Neuronal stem cell (in vitro differentiated cells): ENCODE data around the gene TAF1B.
"Not testable (repeated sequence)": the region's sequence is repeated elsewhere in the genome, so short reads cannot be mapped to it uniquely, and the experiment has no call there.

Source experiments
- DNase-seq: peaks from one replicate; pipeline ENCODE4 v3.0.0-alpha.2; 2013; ENCODE audit warnings: low spot score
- H2AFZ ChIP-seq: one replicate; pipeline ENCODE4 v1.6.1; 2013; ENCODE audit warnings: mild to moderate bottlenecking, low read length, inconsistent platforms
- H2AK5ac ChIP-seq: 2 replicates; pipeline ENCODE4 v1.6.1; 2013; ENCODE audit warnings: low read depth, mild to moderate bottlenecking, inconsistent platforms, low read length, moderate library complexity, mixed read lengths
- H2BK120ac ChIP-seq: 2 replicates; pipeline ENCODE4 v1.6.1; 2013; ENCODE audit warnings: low read depth, mild to moderate bottlenecking, inconsistent platforms, low read length, moderate library complexity, mixed read lengths
- H2BK12ac ChIP-seq: one replicate; pipeline ENCODE4 v1.6.1; 2013; ENCODE audit warnings: low read length, inconsistent platforms
- H2BK15ac ChIP-seq: 2 replicates; pipeline ENCODE4 v1.6.1; 2013; ENCODE audit warnings: mild to moderate bottlenecking, low read length, inconsistent platforms, mixed read lengths
- H2BK5ac ChIP-seq: one replicate; pipeline ENCODE4 v1.6.1; 2013; ENCODE audit warnings: inconsistent platforms, mild to moderate bottlenecking, low read length, moderate library complexity
- H3K14ac ChIP-seq: one replicate; pipeline ENCODE4 v1.6.1; 2013; ENCODE audit warnings: low read length, inconsistent platforms
- H3K18ac ChIP-seq: 2 replicates; pipeline ENCODE4 v1.6.1; 2013; ENCODE audit warnings: low read length, inconsistent platforms
- H3K23ac ChIP-seq: 2 replicates; pipeline ENCODE4 v1.6.1; 2013; ENCODE audit warnings: low read depth, mild to moderate bottlenecking, mixed read lengths, low read length, inconsistent platforms; ENCODE audit not compliant: poor library complexity
- H3K27ac ChIP-seq: replicated peaks from 3 replicates; pipeline ENCODE4 v1.5.1; 2013; ENCODE audit warnings: low read length, inconsistent platforms
- H3K27me3 ChIP-seq, 3 experiments: 2 replicates each; pipeline ENCODE4 v1.6.1; 2013; ENCODE audit warnings: low read length in 3 of 3, mild to moderate bottlenecking in 2 of 3, inconsistent platforms in 1 of 3, low read depth in 1 of 3, mixed read lengths in 1 of 3, moderate library complexity in 1 of 3; ENCODE audit not compliant: control insufficient read depth in 3 of 3, insufficient read depth in 3 of 3
- H3K36me3 ChIP-seq, 2 donors: replicated peaks in 1 of 2; 2 replicates each; pipeline ENCODE4 v1.6.1; 2013; ENCODE audit warnings: low read length in 2 of 2; ENCODE audit not compliant: control insufficient read depth in 2 of 2, insufficient read depth in 2 of 2
- H3K4ac ChIP-seq: 2 replicates; pipeline ENCODE4 v1.6.1; 2013; ENCODE audit warnings: inconsistent platforms, mild to moderate bottlenecking, low read length, moderate library complexity
- H3K4me1 ChIP-seq, 2 donors: 1 replicate in 1 of 2; 2 replicates in 1 of 2; pipeline ENCODE4 v1.6.1; 2013; ENCODE audit warnings: low read length in 2 of 2, low read depth in 1 of 2; ENCODE audit not compliant: control insufficient read depth in 2 of 2, insufficient read depth in 1 of 2
- H3K4me2 ChIP-seq: one replicate; pipeline ENCODE4 v1.6.1; 2013; ENCODE audit warnings: mild to moderate bottlenecking, low read length, inconsistent platforms; ENCODE audit not compliant: insufficient read depth, poor library complexity, severe bottlenecking
- H3K4me3 ChIP-seq, 2 donors: 2 replicates each; pipeline ENCODE4 v1.5.1; 2013; ENCODE audit warnings: low read length in 2 of 2, mild to moderate bottlenecking in 2 of 2, inconsistent platforms in 1 of 2, moderate library complexity in 1 of 2
- H3K79me1 ChIP-seq: one replicate; pipeline ENCODE4 v1.6.1; 2013; ENCODE audit warnings: low read depth, mild to moderate bottlenecking, inconsistent platforms, low read length, moderate library complexity
- H3K9ac ChIP-seq: one replicate; pipeline ENCODE4 v1.6.1; 2013; ENCODE audit warnings: mild to moderate bottlenecking, low read depth, low read length, inconsistent platforms; ENCODE audit not compliant: poor library complexity
- H3K9me3 ChIP-seq, 2 donors: replicated peaks in 1 of 2; 2 replicates each; pipeline versions ENCODE3 to v1.6.1; 2013; ENCODE audit warnings: low read length in 2 of 2, mild to moderate bottlenecking in 2 of 2, inconsistent platforms in 1 of 2, low read depth in 1 of 2, mixed read lengths in 1 of 2, moderate library complexity in 1 of 2; ENCODE audit not compliant: control insufficient read depth in 2 of 2, insufficient read depth in 1 of 2
- H4K8ac ChIP-seq: one replicate; pipeline ENCODE4 v1.6.1; 2013; ENCODE audit warnings: low read depth, mild to moderate bottlenecking, inconsistent platforms, low read length, moderate library complexity
- H4K91ac ChIP-seq: one replicate; pipeline ENCODE4 v1.6.1; 2013; ENCODE audit warnings: low read length, low read depth, mild to moderate bottlenecking, inconsistent platforms; ENCODE audit not compliant: poor library complexity
- WGBS, 2 donors: extraction: QIAGEN DNeasy Blood & Tissue Kit; methylation state at CpG; one replicate each; pipeline ENCODE4 v1.1.7; 2013; ENCODE audit warnings: missing lambda C conversion rate in 2 of 2, mixed read lengths in 1 of 2; ENCODE audit not compliant: insufficient read length in 2 of 2, insufficient replicate concordance in 1 of 2; ENCODE audit errors: extremely low coverage in 2 of 2; 5-methylcytosine and 5-hydroxymethylcytosine counted together

The TAF1B gene

DNA sequence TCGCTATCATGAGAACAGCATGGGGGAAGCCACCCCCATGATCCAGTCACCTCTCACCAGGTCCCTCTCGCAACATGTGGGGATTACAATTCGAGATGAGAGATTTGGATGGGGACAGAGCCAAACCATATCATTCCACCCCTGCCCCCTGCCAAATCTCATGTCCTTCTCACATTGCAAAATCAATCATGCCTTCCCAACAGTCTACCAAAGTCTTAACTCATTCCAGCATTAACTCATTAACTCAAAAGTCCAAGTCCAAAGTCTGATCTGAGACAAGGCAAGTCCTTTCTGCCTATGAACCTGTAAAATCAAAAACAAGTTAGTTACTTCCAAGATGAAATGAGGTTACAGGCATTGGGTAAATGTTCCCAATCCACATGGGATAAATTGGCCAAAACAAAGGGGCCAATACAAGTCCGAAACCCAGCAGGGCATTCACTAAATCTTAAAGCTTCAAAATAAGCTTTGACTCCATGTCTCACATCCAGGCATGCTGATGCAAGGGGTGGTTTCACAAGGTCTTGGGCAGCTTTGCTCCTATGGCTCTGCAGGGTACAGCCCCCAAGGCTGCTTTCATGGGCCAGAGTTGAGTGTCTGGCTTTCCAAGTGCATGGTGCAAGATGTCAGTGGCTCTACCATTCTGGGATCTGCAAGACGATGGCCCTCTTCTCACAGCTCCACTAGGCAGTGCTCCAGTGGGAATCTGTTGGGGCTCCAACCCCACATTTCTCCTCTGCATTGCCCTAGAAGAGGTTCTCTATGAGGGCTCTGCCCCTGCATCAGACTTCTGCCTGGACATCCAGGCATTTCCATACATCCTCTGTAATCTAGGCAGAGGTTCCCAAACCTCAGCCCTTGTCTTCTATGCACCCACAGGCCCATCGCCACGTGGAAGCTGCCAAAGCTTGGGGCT, 14.8 kb downstream of the TAF1B start:
- no CpG with 5 or more reads among the region's 7 CpGs for WGBS, 2 donors
- H3K36me3 ChIP-seq: peaks cover 43 to 80% of the 10 kb centered on the region in 2 donors

DNA sequence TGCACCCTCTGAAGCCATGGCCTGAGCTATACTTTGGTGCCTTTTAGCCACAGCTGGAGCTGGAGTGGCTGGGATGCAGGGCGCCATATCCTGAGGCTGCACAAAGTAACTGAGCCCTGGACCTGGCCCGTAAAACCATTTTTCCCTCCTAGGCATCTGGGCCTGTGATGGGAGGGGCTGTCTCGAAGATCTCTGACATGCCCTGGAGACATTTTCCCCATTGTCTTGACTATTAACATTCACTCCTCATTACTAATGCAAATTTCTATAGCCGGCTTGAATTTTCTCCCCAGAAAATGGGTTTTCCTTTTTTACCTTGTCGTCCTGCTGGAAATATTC, 15.4 kb downstream of the TAF1B start:
- no CpG with 5 or more reads among the region's 5 CpGs for WGBS, 2 donors
- H2BK5ac ChIP-seq: no peak overlapping the region
- H3K9ac ChIP-seq: no peak overlapping the region
- no peak overlapping the region for H3K4me3 ChIP-seq
- no peaks in the 10 kb centered on the region for H3K27me3 ChIP-seq
- no peak overlapping the region for H3K4me2 ChIP-seq
- no peaks in the 10 kb centered on the region for H3K4me1 ChIP-seq
- no peak overlapping the region for H2BK15ac ChIP-seq
- H2BK120ac ChIP-seq: no peak overlapping the region
- no peaks in the 10 kb centered on the region for H3K79me1 ChIP-seq
- no peak overlapping the region for H3K4ac ChIP-seq
- no peak for DNase-seq
- H3K36me3 ChIP-seq: peaks cover 40 to 73% of the 10 kb centered on the region in 2 donors
- H3K14ac ChIP-seq: no peak overlapping the region
- H4K8ac ChIP-seq: no peak overlapping the region
- H3K27ac ChIP-seq: no peak overlapping the region
- no peak overlapping the region for H3K23ac ChIP-seq
- H4K91ac ChIP-seq: no peak overlapping the region
- H3K9me3 ChIP-seq: peaks cover 34 to 69% of the 10 kb centered on the region in 2 donors
- H3K18ac ChIP-seq: no peak overlapping the region
- no peak overlapping the region for H2AFZ ChIP-seq
- H2AK5ac ChIP-seq: no peak overlapping the region
- no peak overlapping the region for H2BK12ac ChIP-seq

More for the DNA sequence above, 14.8 kb downstream of the TAF1B start:
- Histone ChIP-seq H3K9me3 (peaks cover 34 to 69% of the 10 kb centered on the region in 2 donors), H2BK15ac (no peak overlapping the region), H2BK12ac (no peak overlapping the region), H3K79me1 (no peaks in the 10 kb centered on the region), H2AK5ac (no peak overlapping the region), H3K14ac (no peak overlapping the region), H2BK120ac (no peak overlapping the region), H3K27ac (no peak overlapping the region), H3K23ac (no peak overlapping the region), H3K4ac (no peak overlapping the region), H3K4me1 (no peaks in the 10 kb centered on the region), H3K27me3 (no peaks in the 10 kb centered on the region), H3K18ac (no peak overlapping the region), H2BK5ac (no peak overlapping the region), H4K91ac (no peak overlapping the region), H4K8ac (no peak overlapping the region), H2AFZ (no peak overlapping the region), H3K9ac (no peak overlapping the region), H3K4me3 (no peak overlapping the region), H3K4me2 (no peak overlapping the region)
- no peak for DNase-seq

DNA sequence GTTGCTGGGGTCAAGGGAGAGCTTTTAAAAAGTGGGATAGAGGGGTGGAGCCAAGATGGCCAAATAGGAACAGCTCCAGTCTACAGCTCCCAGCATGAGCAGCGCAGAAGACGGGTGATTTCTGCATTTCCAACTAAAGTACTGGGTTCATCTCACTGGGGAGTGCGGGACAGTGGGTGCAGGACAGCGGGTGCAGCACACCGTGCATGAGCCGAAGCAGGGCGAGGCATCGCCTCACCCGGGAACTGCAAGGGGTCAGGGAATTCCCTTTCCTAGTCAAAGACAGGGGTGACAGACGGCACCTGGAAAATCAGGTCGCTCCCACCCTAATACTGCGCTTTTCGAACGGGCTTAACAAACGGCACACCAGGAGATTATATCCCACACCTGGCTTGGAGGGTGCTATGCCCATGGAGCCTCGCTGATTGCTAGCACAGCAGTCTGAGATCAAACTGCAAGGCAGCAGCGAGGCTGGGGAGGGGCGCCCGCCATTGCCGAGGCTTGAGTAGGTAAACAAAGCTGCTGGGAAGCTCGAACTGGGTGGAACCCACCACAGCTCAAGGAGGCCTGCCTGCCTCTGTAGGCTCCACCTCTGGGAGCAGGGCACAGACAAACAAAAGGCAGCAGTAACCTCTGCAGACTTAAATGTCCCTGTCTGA, 17.8 kb downstream of the TAF1B start:
- not testable (repeated sequence) for H3K4ac ChIP-seq, H2BK120ac ChIP-seq, H2AK5ac ChIP-seq, H2BK12ac ChIP-seq, H3K9ac ChIP-seq, H2BK5ac ChIP-seq, DNase-seq, H4K91ac ChIP-seq, H2BK15ac ChIP-seq, H3K14ac ChIP-seq, H3K27me3 ChIP-seq, H3K27ac ChIP-seq, H3K4me3 ChIP-seq, H3K23ac ChIP-seq, H3K4me1 ChIP-seq, H3K18ac ChIP-seq, H2AFZ ChIP-seq, H4K8ac ChIP-seq, H3K79me1 ChIP-seq, H3K4me2 ChIP-seq
- WGBS, 2 donors: no CpG with 5 or more reads among the region's 21 CpGs
- peaks cover 30 to 50% of the 10 kb centered on the region in 2 donors for H3K36me3 ChIP-seq
- peaks cover 28 to 58% of the 10 kb centered on the region in 2 donors for H3K9me3 ChIP-seq

DNA sequence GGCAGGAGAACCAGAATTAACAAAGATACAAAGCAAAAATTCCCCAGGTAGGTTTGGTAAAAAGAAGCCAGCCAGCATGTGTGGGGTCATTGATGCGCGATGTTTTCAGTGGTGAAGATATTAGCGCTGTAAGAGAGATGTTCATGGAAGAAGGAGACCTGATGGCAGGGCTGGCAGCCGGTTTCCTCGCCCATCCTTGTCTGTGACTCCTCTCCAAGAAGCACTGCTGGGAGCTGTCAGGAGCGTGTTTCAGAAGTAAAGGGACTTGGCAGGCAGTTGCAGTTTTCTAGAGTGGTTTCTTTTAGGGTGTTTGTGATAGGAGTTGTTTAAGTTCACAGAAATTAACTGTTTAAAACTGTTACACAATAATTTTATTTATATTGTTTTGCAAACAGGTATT, 24.6 kb downstream of the TAF1B start:
- Histone ChIP-seq H2AFZ (no peak overlapping the region), H3K4me2 (no peak overlapping the region), H3K27me3 (no peaks in the 10 kb centered on the region), H2BK120ac (no peak overlapping the region), H2BK12ac (no peak overlapping the region), H3K36me3 (peaks cover 0 to 56% of the 10 kb centered on the region in 2 donors), H3K79me1 (no peaks in the 10 kb centered on the region), H2BK5ac (no peak overlapping the region), H4K8ac (no peak overlapping the region), H2BK15ac (no peak overlapping the region), H3K4me3 (no peak overlapping the region), H3K18ac (no peak overlapping the region), H3K27ac (no peak overlapping the region), H3K14ac (no peak overlapping the region), H2AK5ac (no peak overlapping the region), H3K9ac (no peak overlapping the region), H3K9me3 (no peaks in the 10 kb centered on the region), H4K91ac (no peak overlapping the region), H3K4me1 (no peaks in the 10 kb centered on the region), H3K4ac (no peak overlapping the region), H3K23ac (no peak overlapping the region)
- no peak for DNase-seq
- WGBS, 2 donors: no CpG with 5 or more reads among the region's 6 CpGs
